Chondrocyte (in vitro differentiated cells): Measurements from ENCODE around the gene KCTD17. TPM values are rescaled to one million over a fixed set of nuclear protein-coding genes. Genes with fewer than 3 reads are reported as not detected.

Experiments
- DNase-seq: peaks from one replicate; pipeline ENCODE4 v3.0.0; 2021; ENCODE audit warnings: mixed read lengths, low spot score
- H3K27ac Mint-ChIP-seq: one replicate; pipeline ENCODE4 v1.8.0; 2021; ENCODE audit warnings: mild to moderate bottlenecking, moderate library complexity, mixed read lengths; ENCODE audit not compliant: unreplicated experiment
- H3K27me3 Mint-ChIP-seq: 2 replicates; pipeline ENCODE4 v1.8.0; 2021; ENCODE audit warnings: low read depth, mixed read lengths
- H3K36me3 Mint-ChIP-seq: 2 replicates; pipeline ENCODE4 v1.8.0; 2021; ENCODE audit warnings: low read depth, mixed read lengths
- H3K4me1 Mint-ChIP-seq: 2 replicates; pipeline ENCODE4 v1.8.0; 2021; ENCODE audit warnings: low read depth, mild to moderate bottlenecking, mixed read lengths
- H3K4me3 Mint-ChIP-seq: one replicate; pipeline ENCODE4 v1.8.0; 2021; ENCODE audit warnings: mild to moderate bottlenecking, moderate library complexity, mixed read lengths; ENCODE audit not compliant: unreplicated experiment
- H3K9me3 Mint-ChIP-seq: 2 replicates; pipeline ENCODE4 v1.8.0; 2021; ENCODE audit warnings: low read depth, mixed read lengths
- total RNA-seq: library from RNA; stranded (reverse); gene quantifications from 3 replicates; pipeline ENCODE4 v1.2.1, GENCODE V29; 2021
- TF ChIP-seq, protein P1 (sequence below): fragments of 200-600 bp; sonication (generic); IDR thresholded peaks from 2 replicates; pipeline ENCODE4 v1.5.0; 2021; ENCODE audit warnings: antibody characterized with exemption, mild to moderate bottlenecking, moderate library complexity

KCTD17 gene
- total RNA-seq, 1 donor from 2014 or later, result 33.0 TPM

DNA sequence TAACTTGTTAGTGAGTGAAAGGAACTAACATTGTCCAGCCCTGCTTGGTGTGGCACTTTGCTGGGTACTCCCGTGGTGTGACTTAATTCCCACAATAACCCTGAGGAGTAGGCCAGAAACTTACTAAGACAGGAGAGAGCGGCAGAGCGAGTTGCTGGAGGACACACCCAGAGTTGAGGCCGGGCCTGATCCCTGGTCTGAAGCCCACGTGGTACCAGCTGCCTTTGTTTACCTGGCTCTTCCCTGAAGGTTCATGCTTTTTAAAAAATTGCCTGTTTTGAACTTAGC, 31.4 kb upstream of the KCTD17 start:
- peaks cover 6% of the 10 kb centered on the region for H3K36me3 Mint-ChIP-seq
- peak overlapping the region; percentile 94 for H3K4me3 Mint-ChIP-seq
- TF ChIP-seq, protein P1, sequence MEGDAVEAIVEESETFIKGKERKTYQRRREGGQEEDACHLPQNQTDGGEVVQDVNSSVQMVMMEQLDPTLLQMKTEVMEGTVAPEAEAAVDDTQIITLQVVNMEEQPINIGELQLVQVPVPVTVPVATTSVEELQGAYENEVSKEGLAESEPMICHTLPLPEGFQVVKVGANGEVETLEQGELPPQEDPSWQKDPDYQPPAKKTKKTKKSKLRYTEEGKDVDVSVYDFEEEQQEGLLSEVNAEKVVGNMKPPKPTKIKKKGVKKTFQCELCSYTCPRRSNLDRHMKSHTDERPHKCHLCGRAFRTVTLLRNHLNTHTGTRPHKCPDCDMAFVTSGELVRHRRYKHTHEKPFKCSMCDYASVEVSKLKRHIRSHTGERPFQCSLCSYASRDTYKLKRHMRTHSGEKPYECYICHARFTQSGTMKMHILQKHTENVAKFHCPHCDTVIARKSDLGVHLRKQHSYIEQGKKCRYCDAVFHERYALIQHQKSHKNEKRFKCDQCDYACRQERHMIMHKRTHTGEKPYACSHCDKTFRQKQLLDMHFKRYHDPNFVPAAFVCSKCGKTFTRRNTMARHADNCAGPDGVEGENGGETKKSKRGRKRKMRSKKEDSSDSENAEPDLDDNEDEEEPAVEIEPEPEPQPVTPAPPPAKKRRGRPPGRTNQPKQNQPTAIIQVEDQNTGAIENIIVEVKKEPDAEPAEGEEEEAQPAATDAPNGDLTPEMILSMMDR, result no peak
- H3K9me3 Mint-ChIP-seq, result no peaks in the 10 kb centered on the region
- no peak for DNase-seq
- peak overlapping the region; percentile 89 for H3K27ac Mint-ChIP-seq
- H3K27me3 Mint-ChIP-seq, result no peaks in the 10 kb centered on the region
- peaks cover 24% of the 10 kb centered on the region for H3K4me1 Mint-ChIP-seq

DNA sequence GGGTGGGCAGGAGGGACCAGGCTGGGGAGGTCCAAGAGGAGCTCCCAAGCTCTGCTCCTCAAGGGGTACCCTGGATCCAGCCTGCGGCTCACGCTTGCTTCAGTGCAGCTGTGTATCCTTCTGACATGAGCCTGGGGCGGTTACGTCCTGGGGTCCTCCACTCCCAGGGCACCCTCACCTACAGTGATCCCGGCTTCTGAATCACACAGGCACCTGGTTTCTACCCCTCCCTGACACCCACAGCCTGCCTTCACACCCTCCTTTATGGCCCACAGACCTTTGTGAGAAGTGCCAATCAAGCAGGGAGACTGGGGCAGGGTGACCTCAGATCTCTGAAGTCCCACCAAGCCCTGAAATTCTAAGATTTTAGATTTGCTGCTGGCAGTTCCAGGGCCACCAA, 30.5 kb upstream of the KCTD17 start:
- Mint-ChIP-seq H3K4me1 (peaks cover 24% of the 10 kb centered on the region), H3K27ac (no peak overlapping the region), H3K9me3 (no peaks in the 10 kb centered on the region), H3K4me3 (no peak overlapping the region), H3K27me3 (no peaks in the 10 kb centered on the region), H3K36me3 (peaks cover 8% of the 10 kb centered on the region)
- TF ChIP-seq, protein P1, result no peak
- DNase-seq, result no peak

DNA sequence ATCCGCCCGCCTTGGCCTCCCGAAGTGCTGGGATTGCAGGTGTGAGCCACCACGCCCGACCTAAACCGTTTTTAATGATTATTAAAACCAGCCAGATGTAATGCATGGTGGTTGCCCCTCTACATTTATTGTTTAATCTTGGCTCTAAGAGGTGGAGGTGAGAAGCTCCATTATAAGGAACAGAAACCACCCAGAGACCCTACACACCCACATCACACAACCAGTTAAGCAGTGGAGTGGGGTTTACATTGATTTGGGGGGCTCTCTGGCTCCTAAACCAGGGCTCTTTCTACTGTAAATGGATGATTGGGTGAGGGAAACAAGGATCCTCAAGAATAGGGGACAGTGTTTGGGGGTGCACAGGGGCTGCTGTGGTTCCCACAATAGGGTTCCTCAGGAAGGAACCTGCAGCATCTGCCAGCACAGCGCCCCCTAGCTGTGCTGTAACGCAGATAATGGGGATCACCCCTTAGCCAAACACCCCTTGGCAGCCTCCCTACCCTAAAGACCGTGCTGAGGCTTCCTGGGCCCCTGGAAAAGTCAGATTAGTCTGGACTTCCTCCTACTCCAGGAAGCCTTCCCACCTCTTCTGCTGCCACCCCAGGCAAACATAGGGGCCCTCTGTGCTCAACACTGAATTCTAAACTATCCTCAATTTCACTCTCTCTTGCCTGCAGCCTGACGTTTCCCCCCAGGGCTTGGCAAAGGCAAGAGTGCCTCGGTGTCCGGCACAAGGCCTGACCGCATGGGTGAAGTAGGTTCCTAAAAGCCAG, 29.6 kb upstream of the KCTD17 start:
- TF ChIP-seq, protein P1, result peak; percentile 82
- no peak overlapping the region for H3K27ac Mint-ChIP-seq
- H3K4me3 Mint-ChIP-seq, result peak overlapping the region; percentile 27
- H3K9me3 Mint-ChIP-seq, result no peaks in the 10 kb centered on the region
- H3K27me3 Mint-ChIP-seq, result no peaks in the 10 kb centered on the region
- H3K4me1 Mint-ChIP-seq, result peaks cover 24% of the 10 kb centered on the region
- DNase-seq, result no peak
- peaks cover 8% of the 10 kb centered on the region for H3K36me3 Mint-ChIP-seq

DNA sequence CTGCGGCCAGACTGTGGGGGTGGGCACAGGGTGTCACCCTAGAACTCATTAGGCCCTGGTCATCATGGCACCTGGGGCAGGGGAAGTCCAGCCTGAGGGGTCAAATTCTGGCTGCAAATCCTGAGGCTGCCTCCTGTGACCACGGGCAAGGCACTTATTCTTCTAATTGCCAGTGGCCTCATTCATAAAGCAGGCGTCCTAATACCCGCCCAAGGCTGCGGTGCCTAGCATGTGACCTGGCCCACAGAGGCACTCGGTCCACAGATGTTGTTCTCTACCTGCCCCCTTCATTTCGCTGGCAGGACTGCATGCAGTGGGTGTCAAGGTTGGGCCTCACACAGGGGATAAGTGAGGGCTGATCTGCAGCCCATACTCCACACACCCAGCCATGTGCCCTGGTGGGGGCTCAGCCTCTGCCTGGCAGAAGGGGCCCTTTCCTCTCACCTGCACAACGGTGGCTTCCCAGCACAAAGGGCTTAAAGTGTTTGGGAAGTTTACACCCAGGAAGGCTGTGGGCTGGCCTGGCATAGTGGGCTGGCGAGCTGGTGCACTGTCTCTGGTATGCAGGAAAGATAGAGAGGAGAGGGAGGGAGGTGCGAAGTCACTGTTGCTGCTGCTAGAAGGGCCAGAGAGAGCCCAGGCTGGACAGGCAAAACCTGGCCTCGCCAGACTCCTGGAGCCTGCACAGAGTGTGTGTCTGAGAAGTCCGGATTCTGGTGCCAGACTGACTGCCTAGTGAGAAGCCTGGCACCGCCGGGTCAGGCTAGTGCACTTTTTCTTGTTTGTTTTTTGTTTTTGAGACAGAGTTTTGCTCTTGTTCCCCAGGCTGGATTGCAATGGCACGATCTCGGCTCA, 28.8 kb upstream of the KCTD17 start:
- no peak overlapping the region for H3K4me3 Mint-ChIP-seq

DNA sequence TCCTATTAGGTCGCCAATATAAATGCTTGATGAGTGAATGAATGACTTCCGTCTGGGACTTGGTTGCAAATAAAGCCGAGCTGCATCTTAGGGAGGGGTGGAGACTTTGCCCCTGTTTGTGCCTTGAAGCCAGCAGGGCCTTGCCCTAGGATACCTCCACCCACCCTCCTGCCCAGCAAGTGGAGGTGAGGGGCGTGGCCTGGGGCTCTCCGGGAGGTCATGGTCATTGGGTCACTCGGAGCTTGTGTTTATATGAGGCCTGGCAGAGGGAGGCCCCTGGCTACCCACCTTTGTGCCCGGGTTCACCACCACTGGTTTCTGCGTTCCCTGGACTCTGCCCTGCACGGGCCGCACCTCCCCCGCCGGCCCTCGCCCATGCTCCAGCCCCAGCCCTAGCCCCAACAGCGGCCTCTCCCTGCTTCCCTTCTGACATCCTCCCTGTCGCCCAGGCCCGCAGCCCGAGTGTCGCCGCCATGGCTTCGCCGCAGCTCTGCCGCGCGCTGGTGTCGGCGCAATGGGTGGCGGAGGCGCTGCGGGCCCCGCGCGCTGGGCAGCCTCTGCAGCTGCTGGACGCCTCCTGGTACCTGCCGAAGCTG, 27.7 kb upstream of the KCTD17 start:
- TF ChIP-seq, protein P1, result no peak
- Mint-ChIP-seq H3K27ac (no peak overlapping the region), H3K4me3 (no peak overlapping the region), H3K9me3 (no peaks in the 10 kb centered on the region), H3K27me3 (no peaks in the 10 kb centered on the region), H3K36me3 (peaks cover 10% of the 10 kb centered on the region), H3K4me1 (peaks cover 16% of the 10 kb centered on the region)
- no peak for DNase-seq

More for the DNA sequence above, 28.8 kb upstream of the KCTD17 start:
- peaks cover 20% of the 10 kb centered on the region for H3K4me1 Mint-ChIP-seq
- H3K9me3 Mint-ChIP-seq, result no peaks in the 10 kb centered on the region
- no peak for DNase-seq
- no peak overlapping the region for H3K27ac Mint-ChIP-seq
- peaks cover 8% of the 10 kb centered on the region for H3K36me3 Mint-ChIP-seq
- H3K27me3 Mint-ChIP-seq, result no peaks in the 10 kb centered on the region
- TF ChIP-seq, protein P1, result no peak
